ENCODE data around the gene CFAP54. TPM values are rescaled to one million over a fixed set of nuclear protein-coding genes. Genes with fewer than 3 reads are reported as not detected.
"Not testable (repeated sequence)": the region's sequence is repeated elsewhere in the genome, so short reads cannot be mapped to it uniquely, and the experiment has no call there.

Gene CFAP54
- total and polyA plus RNA-seq, 12 donors = 0.08 to 1.00 (median 0.33) TPM; not detected in 2

- H3K4me1 ChIP-seq (replicated peaks in 1 of 2) = no peaks in the 10 kb centered on the region
- TF ChIP-seq POLR2A (IDR thresholded peaks at IDR 0.05) = no peak
- TF ChIP-seq, protein P1, sequence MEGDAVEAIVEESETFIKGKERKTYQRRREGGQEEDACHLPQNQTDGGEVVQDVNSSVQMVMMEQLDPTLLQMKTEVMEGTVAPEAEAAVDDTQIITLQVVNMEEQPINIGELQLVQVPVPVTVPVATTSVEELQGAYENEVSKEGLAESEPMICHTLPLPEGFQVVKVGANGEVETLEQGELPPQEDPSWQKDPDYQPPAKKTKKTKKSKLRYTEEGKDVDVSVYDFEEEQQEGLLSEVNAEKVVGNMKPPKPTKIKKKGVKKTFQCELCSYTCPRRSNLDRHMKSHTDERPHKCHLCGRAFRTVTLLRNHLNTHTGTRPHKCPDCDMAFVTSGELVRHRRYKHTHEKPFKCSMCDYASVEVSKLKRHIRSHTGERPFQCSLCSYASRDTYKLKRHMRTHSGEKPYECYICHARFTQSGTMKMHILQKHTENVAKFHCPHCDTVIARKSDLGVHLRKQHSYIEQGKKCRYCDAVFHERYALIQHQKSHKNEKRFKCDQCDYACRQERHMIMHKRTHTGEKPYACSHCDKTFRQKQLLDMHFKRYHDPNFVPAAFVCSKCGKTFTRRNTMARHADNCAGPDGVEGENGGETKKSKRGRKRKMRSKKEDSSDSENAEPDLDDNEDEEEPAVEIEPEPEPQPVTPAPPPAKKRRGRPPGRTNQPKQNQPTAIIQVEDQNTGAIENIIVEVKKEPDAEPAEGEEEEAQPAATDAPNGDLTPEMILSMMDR (IDR thresholded peaks at IDR 0.05) = no peak
- H3K27ac ChIP-seq = no peak overlapping the region
- no peak overlapping the region for H3K4me3 ChIP-seq
- no peaks in the 10 kb centered on the region for H3K27me3 ChIP-seq
- no peaks in the 10 kb centered on the region for H3K9me3 ChIP-seq (replicated peaks in 1 of 3)
- intact Hi-C loops (cut with DNase I) = no loop called here
- no peaks in the 10 kb centered on the region for H3K36me3 ChIP-seq (replicated peaks in 1 of 2)
- DNase-seq = no peak
Observed at GRCh38 chr12:96711364-96711763, 222.0 kb downstream of the CFAP54 start.

DNA sequence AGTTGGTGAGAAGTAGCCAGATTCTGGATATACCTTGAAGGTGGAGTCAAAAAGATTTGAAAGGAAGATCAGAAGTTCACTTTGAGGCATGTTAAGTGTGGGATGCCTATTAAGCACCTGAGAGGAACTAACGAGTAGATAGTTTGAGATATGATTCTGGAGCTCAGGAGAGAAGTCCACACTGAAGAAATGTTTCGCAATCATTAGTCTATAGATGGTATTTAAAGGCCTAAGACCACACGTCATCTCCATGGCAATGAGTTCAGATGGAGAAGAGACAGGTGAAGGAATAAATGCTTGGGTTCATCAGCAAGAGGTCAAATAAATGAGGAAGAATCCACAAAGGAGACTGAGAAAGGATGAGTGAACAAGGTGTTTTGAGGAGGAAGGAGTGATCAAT is 224.8 kb downstream of the CFAP54 start:
- no peak overlapping the region for H3K27ac ChIP-seq
- H3K4me1 ChIP-seq (replicated peaks in 1 of 2) = no peaks in the 10 kb centered on the region
- no peak for DNase-seq
- intact Hi-C loops (cut with DNase I) = no loop called here
- WGBS, 4 donors = 70 to 73% (median 71%) methylated on average over 3 of the region's 3 CpGs
- no peak overlapping the region for H3K4me3 ChIP-seq
- no peaks in the 10 kb centered on the region for H3K36me3 ChIP-seq (replicated peaks in 1 of 2)
- no peaks in the 10 kb centered on the region for H3K9me3 ChIP-seq (replicated peaks in 1 of 3)
- no peak for TF ChIP-seq POLR2A (IDR thresholded peaks at IDR 0.05)
- TF ChIP-seq, protein P1 (IDR thresholded peaks at IDR 0.05) = no peak
- H3K27me3 ChIP-seq = no peaks in the 10 kb centered on the region

GRCh38 chr12:96719660-96720362 is 230.4 kb downstream of the CFAP54 start:
- Histone ChIP-seq H3K27me3 (no peaks in the 10 kb centered on the region), H3K9me3 (replicated peaks in 1 of 3) (no peaks in the 10 kb centered on the region), H3K4me3 (peak overlapping the region in 2 of 4 donors; percentile 0 to 59), H3K27ac (peak overlapping the region in 2 of 5 donors; percentile 6 to 35), H3K36me3 (replicated peaks in 1 of 2) (no peaks in the 10 kb centered on the region), H3K4me1 (replicated peaks in 1 of 2) (peaks cover 0 to 4% of the 10 kb centered on the region in 2 donors)
- 45 to 52% (median 46%) methylated on average over 5 of the region's 5 CpGs for WGBS, 4 donors
- no peak for DNase-seq
- TF ChIP-seq, protein P1 (IDR thresholded peaks at IDR 0.05) = no peak
- TF ChIP-seq POLR2A (IDR thresholded peaks at IDR 0.05) = no peak
- intact Hi-C loops (cut with DNase I) = no loop called here

GRCh38 chr12:96720363-96720705 is 231.0 kb downstream of the CFAP54 start:
- H3K4me3 ChIP-seq = peak overlapping the region in 2 of 4 donors; percentile 0 to 59
- H3K27me3 ChIP-seq = no peaks in the 10 kb centered on the region
- no peaks in the 10 kb centered on the region for H3K36me3 ChIP-seq (replicated peaks in 1 of 2)
- peak overlapping the region in 2 of 5 donors; percentile 6 to 35 for H3K27ac ChIP-seq
- WGBS, 4 donors = 44 to 52% (median 48%) methylated on average over 9 of the region's 9 CpGs
- intact Hi-C loops (cut with DNase I) = no loop called here
- no peaks in the 10 kb centered on the region for H3K9me3 ChIP-seq (replicated peaks in 1 of 3)
- peaks cover 0 to 4% of the 10 kb centered on the region in 2 donors for H3K4me1 ChIP-seq (replicated peaks in 1 of 2)
- TF ChIP-seq POLR2A (IDR thresholded peaks at IDR 0.05) = no peak
- TF ChIP-seq, protein P1 (IDR thresholded peaks at IDR 0.05) = no peak
- peak in 2 of 7 donors; percentile 5 to 9 for DNase-seq

DNA sequence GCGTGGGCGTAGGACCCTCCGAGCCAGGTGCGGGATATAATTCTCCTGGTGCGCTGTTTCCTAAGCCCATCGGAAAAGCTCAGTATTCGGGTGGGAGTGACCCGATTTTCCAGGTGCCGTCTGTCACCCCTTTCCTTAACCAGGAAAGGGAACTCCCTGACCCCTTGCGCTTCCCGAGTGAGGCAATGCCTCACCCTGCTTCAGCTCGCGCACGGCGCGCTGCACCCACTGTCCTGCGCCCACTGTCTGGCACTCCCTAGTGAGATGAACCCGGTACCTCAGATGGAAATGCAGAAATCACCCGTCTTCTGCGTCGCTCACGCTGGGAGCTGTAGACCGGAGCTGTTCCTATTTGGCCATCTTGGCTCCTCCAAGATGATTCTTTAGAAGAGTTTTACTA is 240.1 kb downstream of the CFAP54 start:
- H3K27ac ChIP-seq; DNase-seq; H3K4me1 ChIP-seq (replicated peaks in 1 of 2); H3K9me3 ChIP-seq (replicated peaks in 1 of 3); H3K27me3 ChIP-seq; intact Hi-C loops (cut with DNase I); H3K36me3 ChIP-seq (replicated peaks in 1 of 2); H3K4me3 ChIP-seq: not testable (repeated sequence)
- WGBS, 4 donors = 86 to 94% (median 90%) methylated on average over 21 to 23 of the region's 23 CpGs
